Fibroblast of peridontal ligament (primary cell): Measurements from ENCODE around the gene TBXAS1.
A peak's percentile ranks its signal among the peaks of the same experiment; 100 is the strongest.

Experiments
- DNase-seq: peaks from one replicate; pipeline ENCODE4 v3.0.0-alpha.2; 2010; ENCODE audit errors: extremely low read depth

Gene TBXAS1

GRCh38 chr7:140048138-140048537 lies 219.1 kb downstream of the TBXAS1 start:
- DNase-seq, result no peak

GRCh38 chr7:140048989-140049338 lies 219.9 kb downstream of the TBXAS1 start:
- DNase-seq, result no peak

- DNase-seq, result no peak
Observed at GRCh38 chr7:140049339-140050024, 220.4 kb downstream of the TBXAS1 start.

- DNase-seq, result no peak
Observed at GRCh38 chr7:140050100-140050499, 221.0 kb downstream of the TBXAS1 start.

- DNase-seq, result no peak
Observed at GRCh38 chr7:140051820-140052219, 222.8 kb downstream of the TBXAS1 start.

GRCh38 chr7:140053812-140054539 lies 224.9 kb downstream of the TBXAS1 start:
- DNase-seq, result no peak

GRCh38 chr7:140054751-140055150 lies 225.7 kb downstream of the TBXAS1 start:
- no peak for DNase-seq

GRCh38 chr7:140055833-140056232 lies 226.8 kb downstream of the TBXAS1 start:
- DNase-seq, result no peak

GRCh38 chr7:140056431-140057142 lies 227.5 kb downstream of the TBXAS1 start:
- DNase-seq, result no peak

GRCh38 chr7:140057143-140057535 lies 228.1 kb downstream of the TBXAS1 start:
- no peak for DNase-seq

GRCh38 chr7:140058517-140058916 lies 229.5 kb downstream of the TBXAS1 start:
- DNase-seq, result no peak

- DNase-seq, result peak; percentile 84
Observed at GRCh38 chr7:140059273-140060242, 230.5 kb downstream of the TBXAS1 start.

- DNase-seq, result no peak
Observed at GRCh38 chr7:140060243-140060630, 231.2 kb downstream of the TBXAS1 start.

- no peak for DNase-seq
Observed at GRCh38 chr7:140060788-140061606, 231.9 kb downstream of the TBXAS1 start.

- DNase-seq, result no peak
Observed at GRCh38 chr7:140061607-140061930, 232.5 kb downstream of the TBXAS1 start.

GRCh38 chr7:140062118-140062527 lies 233.1 kb downstream of the TBXAS1 start:
- no peak for DNase-seq

GRCh38 chr7:140062528-140063299 lies 233.7 kb downstream of the TBXAS1 start, which contains the start of gene PARP12:
TSS of gene PARP12 (minus strand) at chr7:140062951. CDS start at chr7:140062847, 104 bp downstream.
- DNase-seq, result peak; percentile 71

GRCh38 chr7:140067052-140067451 lies 238.0 kb downstream of the TBXAS1 start:
- DNase-seq, result no peak

- DNase-seq, result no peak
Observed at GRCh38 chr7:140068033-140068432, 239.0 kb downstream of the TBXAS1 start.
